GM21619 (cell line): Measurements from ENCODE around the gene ASPHD2.

Source experiments
- ATAC-seq: cut with Tn5 transposase; IDR thresholded peaks from one replicate; pipeline ENCODE4 v1.9.1; 2021; ENCODE audit not compliant: unreplicated experiment

Gene ASPHD2

GRCh38 chr22:26445577-26446275 lies 16.7 kb downstream of the ASPHD2 start:
- no peak for ATAC-seq

- ATAC-seq: no peak
These were observed 17.9 kb downstream of the ASPHD2 start for GRCh38 chr22:26446808-26447515.

GRCh38 chr22:26447584-26448329 lies 18.7 kb downstream of the ASPHD2 start:
- ATAC-seq: no peak

- no peak for ATAC-seq
These were observed 19.3 kb downstream of the ASPHD2 start for GRCh38 chr22:26448334-26448733.

- ATAC-seq: no peak
These were observed 19.9 kb downstream of the ASPHD2 start for GRCh38 chr22:26448941-26449340.

GRCh38 chr22:26450453-26451185 lies 21.6 kb downstream of the ASPHD2 start:
- no peak for ATAC-seq

GRCh38 chr22:26452236-26453016 lies 23.4 kb downstream of the ASPHD2 start:
- ATAC-seq: no peak

GRCh38 chr22:26453216-26453615 lies 24.2 kb downstream of the ASPHD2 start:
- no peak for ATAC-seq

GRCh38 chr22:26453812-26454500 lies 24.9 kb downstream of the ASPHD2 start:
- no peak for ATAC-seq

GRCh38 chr22:26457661-26458272 lies 28.7 kb downstream of the ASPHD2 start:
- no peak for ATAC-seq

GRCh38 chr22:26460202-26460601 lies 31.1 kb downstream of the ASPHD2 start:
- no peak for ATAC-seq

- no peak for ATAC-seq
These were observed 32.2 kb downstream of the ASPHD2 start for GRCh38 chr22:26461188-26461810.

- no peak for ATAC-seq
These were observed 33.0 kb downstream of the ASPHD2 start for GRCh38 chr22:26462051-26462450.

- no peak for ATAC-seq
These were observed 33.6 kb downstream of the ASPHD2 start for GRCh38 chr22:26462641-26463040.

GRCh38 chr22:26463101-26463661 lies 34.1 kb downstream of the ASPHD2 start:
- no peak for ATAC-seq

GRCh38 chr22:26463688-26464087 lies 34.6 kb downstream of the ASPHD2 start:
- no peak for ATAC-seq

- ATAC-seq: no peak
These were observed 35.3 kb downstream of the ASPHD2 start for GRCh38 chr22:26464312-26464711.

- no peak for ATAC-seq
These were observed 37.1 kb downstream of the ASPHD2 start for GRCh38 chr22:26466196-26466595.

- ATAC-seq: no peak
These were observed 41.7 kb downstream of the ASPHD2 start for GRCh38 chr22:26470807-26471206.
